NCI-H2107 treated with DMSO at 0.1 percent for 48 hours (cell line): ENCODE measurements around the gene HS3ST5.
"Not testable (repeated sequence)": the region's sequence is repeated elsewhere in the genome, so short reads cannot be mapped to it uniquely, and the experiment has no call there.

Experiments used
- DNase-seq: peaks from one replicate; lab custom pipeline; 2025; ENCODE audit not compliant: unreplicated experiment; lab: John Stamatoyannopoulos, UW

HS3ST5 gene

GRCh38 chr6:114280239-114280982, 62.4 kb downstream of the HS3ST5 start:
- DNase-seq, result no peak

GRCh38 chr6:114277220-114277619, 65.6 kb downstream of the HS3ST5 start:
- DNase-seq, result no peak

GRCh38 chr6:114276783-114277182, 66.0 kb downstream of the HS3ST5 start:
- DNase-seq, result no peak

- DNase-seq, result no peak
These were observed 68.0 kb downstream of the HS3ST5 start for GRCh38 chr6:114274836-114275235.

- no peak for DNase-seq
These were observed 70.2 kb downstream of the HS3ST5 start for GRCh38 chr6:114272582-114272981.

GRCh38 chr6:114271405-114271804, 71.4 kb downstream of the HS3ST5 start:
- no peak for DNase-seq

GRCh38 chr6:114267897-114268296, 74.9 kb downstream of the HS3ST5 start:
- DNase-seq, result no peak

GRCh38 chr6:114260810-114261209, 82.0 kb downstream of the HS3ST5 start:
- no peak for DNase-seq

GRCh38 chr6:114258376-114258775, 84.4 kb downstream of the HS3ST5 start:
- no peak for DNase-seq

GRCh38 chr6:114253431-114253830, 89.4 kb downstream of the HS3ST5 start:
- no peak for DNase-seq

- DNase-seq, result no peak
These were observed 93.3 kb downstream of the HS3ST5 start for GRCh38 chr6:114249522-114249921.

- DNase-seq, result no peak
These were observed 95.7 kb downstream of the HS3ST5 start for GRCh38 chr6:114247101-114247500.

GRCh38 chr6:114240796-114241195, 102.0 kb downstream of the HS3ST5 start:
- no peak for DNase-seq

- no peak for DNase-seq
These were observed 114.1 kb downstream of the HS3ST5 start for GRCh38 chr6:114228675-114229074.

- no peak for DNase-seq
These were observed 114.8 kb downstream of the HS3ST5 start for GRCh38 chr6:114227944-114228468.

GRCh38 chr6:114220241-114220640, 122.6 kb downstream of the HS3ST5 start:
- no peak for DNase-seq

GRCh38 chr6:114218437-114219340, 124.1 kb downstream of the HS3ST5 start:
- no peak for DNase-seq

- not testable (repeated sequence) for DNase-seq
These were observed 124.8 kb downstream of the HS3ST5 start for GRCh38 chr6:114217996-114218395.

- no peak for DNase-seq
These were observed 125.9 kb downstream of the HS3ST5 start for GRCh38 chr6:114216789-114217467.

- DNase-seq, result no peak
These were observed 132.4 kb downstream of the HS3ST5 start for GRCh38 chr6:114210467-114210866.

- no peak for DNase-seq
These were observed 139.4 kb downstream of the HS3ST5 start for GRCh38 chr6:114203460-114203859.
